Measurements from ENCODE around the gene PRRG3. TPM values are rescaled to one million over a fixed set of nuclear protein-coding genes. Genes with fewer than 3 reads are reported as not detected.

PRRG3 gene
- total RNA-seq, 2 experiments from 2014 or later, result not detected

- POLR2A ChIA-PET, result no interaction called here
- ATAC-seq (ENCODE audit: poor library complexity) (no peak), DNase-seq (no peak)
- no peak overlapping the region for H3K4me3 ChIP-seq (ENCODE audit: low read length)
- Mint-ChIP-seq H3K9me3 (no peaks in the 10 kb centered on the region), H3K36me3 (ENCODE audit: low read depth) (no peaks in the 10 kb centered on the region), H3K27me3 (peaks cover 9% of the 10 kb centered on the region), H3K4me3 (no peak overlapping the region), H3K4me1 (ENCODE audit: low read depth) (no peaks in the 10 kb centered on the region), H3K27ac (no peak overlapping the region)
- TF ChIP-seq CTCF (IDR thresholded peaks at IDR 0.05), result no peak
- no peaks in the 10 kb centered on the region for H3K4me1 ChIP-seq (ENCODE audit: insufficient read depth, low read length)
- H3K9me3 ChIP-seq (ENCODE audit: control insufficient read depth in 1 of 2, insufficient read depth in 1 of 2, low read length in 2 of 2), result no peaks in the 10 kb centered on the region
- CTCF ChIA-PET, result no interaction called here
- H3K27me3 ChIP-seq (ENCODE audit: control insufficient read depth in 1 of 2, insufficient read depth in 2 of 2, low read length in 2 of 2), result no peaks in the 10 kb centered on the region
- intact Hi-C loops (cut with DNase I, micrococcal nuclease), result no loop called here
- no peak overlapping the region for H3K27ac ChIP-seq (ENCODE audit: low read depth in 1 of 2, low read length in 2 of 2)
- no peaks in the 10 kb centered on the region for H3K36me3 ChIP-seq (ENCODE audit: insufficient read depth, low read length)
Observed at GRCh38 chrX:151712253-151712652, 17.0 kb downstream of the PRRG3 start.

DNA sequence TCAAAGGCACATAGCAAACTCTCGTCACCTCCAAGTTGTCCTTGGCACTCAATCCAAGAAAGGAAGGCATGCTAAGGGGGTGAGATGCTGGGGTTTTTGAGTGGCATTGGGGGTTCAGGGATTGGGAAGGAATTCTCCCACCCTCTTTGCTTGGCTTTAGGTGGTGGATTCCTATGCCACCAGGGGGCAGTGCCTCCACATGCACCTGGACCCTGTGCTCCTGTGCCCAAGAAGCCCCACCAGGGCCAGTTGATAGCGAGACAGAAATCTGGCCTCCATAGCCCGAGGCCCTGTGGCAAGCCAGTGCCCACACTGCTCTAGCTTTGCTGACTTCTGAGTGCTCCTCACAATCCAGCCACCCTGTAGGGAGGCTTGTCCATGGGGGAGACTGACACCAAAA lies 18.6 kb downstream of the PRRG3 start:
- Mint-ChIP-seq H3K4me1 (ENCODE audit: low read depth) (no peaks in the 10 kb centered on the region), H3K9me3 (no peaks in the 10 kb centered on the region), H3K27ac (no peak overlapping the region), H3K4me3 (no peak overlapping the region), H3K36me3 (ENCODE audit: low read depth) (no peaks in the 10 kb centered on the region), H3K27me3 (peaks cover 9% of the 10 kb centered on the region)
- H3K4me3 ChIP-seq (ENCODE audit: low read length), result no peak overlapping the region
- no peaks in the 10 kb centered on the region for H3K36me3 ChIP-seq (ENCODE audit: insufficient read depth, low read length)
- H3K27me3 ChIP-seq (ENCODE audit: control insufficient read depth in 1 of 2, insufficient read depth in 2 of 2, low read length in 2 of 2), result no peaks in the 10 kb centered on the region
- H3K9me3 ChIP-seq (ENCODE audit: control insufficient read depth in 1 of 2, insufficient read depth in 1 of 2, low read length in 2 of 2), result no peaks in the 10 kb centered on the region
- POLR2A ChIA-PET, result no interaction called here
- DNase-seq, result no peak
- ATAC-seq (ENCODE audit: poor library complexity), result no peak
- H3K4me1 ChIP-seq (ENCODE audit: insufficient read depth, low read length), result no peaks in the 10 kb centered on the region
- no peak overlapping the region for H3K27ac ChIP-seq (ENCODE audit: low read depth in 1 of 2, low read length in 2 of 2)
- intact Hi-C loops (cut with DNase I, micrococcal nuclease), result no loop called here
- CTCF ChIA-PET, result no interaction called here
- TF ChIP-seq CTCF (IDR thresholded peaks at IDR 0.05), result no peak

DNA sequence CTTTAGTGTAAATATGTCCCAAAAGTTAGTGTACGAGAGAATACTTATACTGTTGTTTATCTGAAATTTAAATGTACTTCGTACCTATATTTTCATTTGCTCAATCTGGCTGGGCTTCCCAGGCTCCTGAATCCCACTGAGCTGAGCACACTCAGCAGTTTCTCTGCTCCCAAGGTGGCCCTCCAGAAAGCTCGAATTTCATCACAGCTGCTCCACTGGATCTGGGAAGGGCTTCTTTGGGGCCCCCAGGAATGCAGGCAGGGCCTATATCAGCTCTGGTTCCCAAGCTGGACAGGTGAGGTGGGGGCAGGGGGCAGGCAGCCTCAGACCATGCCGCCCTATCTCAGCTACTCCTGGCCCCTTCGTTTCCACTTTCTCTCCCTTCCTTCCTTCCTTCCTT lies 19.1 kb downstream of the PRRG3 start:
- Mint-ChIP-seq H3K9me3 (no peaks in the 10 kb centered on the region), H3K4me1 (ENCODE audit: low read depth) (no peaks in the 10 kb centered on the region), H3K27ac (no peak overlapping the region), H3K36me3 (ENCODE audit: low read depth) (no peaks in the 10 kb centered on the region), H3K4me3 (no peak overlapping the region), H3K27me3 (peaks cover 9% of the 10 kb centered on the region)
- ChIA-PET POLR2A (no interaction called here), CTCF (no interaction called here)
- H3K27me3 ChIP-seq (ENCODE audit: control insufficient read depth in 1 of 2, insufficient read depth in 2 of 2, low read length in 2 of 2), result no peaks in the 10 kb centered on the region
- DNase-seq (no peak), ATAC-seq (ENCODE audit: poor library complexity) (no peak)
- no peaks in the 10 kb centered on the region for H3K9me3 ChIP-seq (ENCODE audit: control insufficient read depth in 1 of 2, insufficient read depth in 1 of 2, low read length in 2 of 2)
- H3K4me3 ChIP-seq (ENCODE audit: low read length), result no peak overlapping the region
- H3K4me1 ChIP-seq (ENCODE audit: insufficient read depth, low read length), result no peaks in the 10 kb centered on the region
- no peak overlapping the region for H3K27ac ChIP-seq (ENCODE audit: low read depth in 1 of 2, low read length in 2 of 2)
- TF ChIP-seq CTCF (IDR thresholded peaks at IDR 0.05), result no peak
- H3K36me3 ChIP-seq (ENCODE audit: insufficient read depth, low read length), result no peaks in the 10 kb centered on the region
- intact Hi-C loops (cut with DNase I, micrococcal nuclease), result no loop called here
